Measurements from ENCODE around the gene PRAC1.

GRCh38 chr17:48726114-48726915, 4.0 kb upstream of the PRAC1 start:
- TF ChIP-seq, protein P1, sequence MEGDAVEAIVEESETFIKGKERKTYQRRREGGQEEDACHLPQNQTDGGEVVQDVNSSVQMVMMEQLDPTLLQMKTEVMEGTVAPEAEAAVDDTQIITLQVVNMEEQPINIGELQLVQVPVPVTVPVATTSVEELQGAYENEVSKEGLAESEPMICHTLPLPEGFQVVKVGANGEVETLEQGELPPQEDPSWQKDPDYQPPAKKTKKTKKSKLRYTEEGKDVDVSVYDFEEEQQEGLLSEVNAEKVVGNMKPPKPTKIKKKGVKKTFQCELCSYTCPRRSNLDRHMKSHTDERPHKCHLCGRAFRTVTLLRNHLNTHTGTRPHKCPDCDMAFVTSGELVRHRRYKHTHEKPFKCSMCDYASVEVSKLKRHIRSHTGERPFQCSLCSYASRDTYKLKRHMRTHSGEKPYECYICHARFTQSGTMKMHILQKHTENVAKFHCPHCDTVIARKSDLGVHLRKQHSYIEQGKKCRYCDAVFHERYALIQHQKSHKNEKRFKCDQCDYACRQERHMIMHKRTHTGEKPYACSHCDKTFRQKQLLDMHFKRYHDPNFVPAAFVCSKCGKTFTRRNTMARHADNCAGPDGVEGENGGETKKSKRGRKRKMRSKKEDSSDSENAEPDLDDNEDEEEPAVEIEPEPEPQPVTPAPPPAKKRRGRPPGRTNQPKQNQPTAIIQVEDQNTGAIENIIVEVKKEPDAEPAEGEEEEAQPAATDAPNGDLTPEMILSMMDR (conservative IDR thresholded peaks at IDR 0.05) = no peak
- TF ChIP-seq ZFX (IDR thresholded peaks at IDR 0.05) = no peak
